ENCODE results near the gene PPA2. TPM values are rescaled to one million over a fixed set of nuclear protein-coding genes. Genes with fewer than 3 reads are reported as not detected.
A peak's percentile ranks its signal among the peaks of the same experiment; 100 is the strongest.
"Not testable (repeated sequence)": the region's sequence is repeated elsewhere in the genome, so short reads cannot be mapped to it uniquely, and the experiment has no call there.

The PPA2 gene
- total RNA-seq, 3 donors from 2014 or later = 78.3 to 130 (median 91.2) TPM

DNA sequence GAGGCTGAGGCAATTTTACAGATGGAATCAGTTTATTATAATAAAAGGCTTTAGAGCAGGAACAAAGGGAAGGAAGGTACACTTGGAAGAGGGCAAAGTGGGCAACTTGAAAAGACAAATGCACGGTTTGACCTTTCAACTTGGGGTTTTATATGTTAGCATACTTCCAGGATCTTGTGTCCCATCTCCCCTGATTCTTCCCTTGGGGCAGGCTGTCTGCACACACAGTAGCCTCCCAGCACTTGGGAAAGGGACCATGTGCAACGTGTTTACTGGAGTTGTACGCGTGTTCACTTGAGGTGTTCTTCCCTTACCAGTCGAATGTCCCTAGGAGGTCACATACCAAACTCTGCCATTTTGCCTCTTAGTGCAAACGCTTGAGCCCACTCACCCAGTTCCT lies 7.3 kb downstream of the PPA2 start:
- DNase-seq (no peak), ATAC-seq (no peak)
- Histone ChIP-seq H3K9me3 (no peaks in the 10 kb centered on the region), H3K4me1 (ENCODE audit: low read depth) (no peaks in the 10 kb centered on the region), H3K4me3 (no peak overlapping the region), H3K36me3 (ENCODE audit: low read depth) (no peaks in the 10 kb centered on the region)
- TF ChIP-seq CTCF (IDR thresholded peaks at IDR 0.05) = no peak
- intact Hi-C loops (cut with DNase I, micrococcal nuclease) = no loop called here

DNA sequence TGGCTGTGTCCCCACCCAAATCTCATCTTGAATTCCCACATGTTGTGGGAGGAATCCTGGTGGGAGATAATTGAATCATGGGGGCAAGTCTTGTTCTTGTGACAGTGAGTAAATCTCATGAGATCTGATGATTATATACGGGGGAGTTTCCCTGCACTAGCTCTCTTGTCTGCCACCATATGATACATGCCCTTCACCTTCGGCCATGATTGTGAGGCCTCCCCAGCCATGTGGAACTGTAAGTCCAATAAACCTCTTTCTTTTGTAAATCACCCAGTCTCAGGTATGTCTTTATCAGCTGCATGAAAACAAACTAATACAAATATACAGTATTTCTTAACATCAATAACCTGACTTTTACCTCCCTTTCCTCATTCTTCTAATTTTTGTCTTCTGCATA lies 9.3 kb downstream of the PPA2 start:
- H3K4me3 ChIP-seq; H3K9me3 ChIP-seq; ATAC-seq; H3K36me3 ChIP-seq (ENCODE audit: low read depth); H3K4me1 ChIP-seq (ENCODE audit: low read depth); DNase-seq; intact Hi-C loops (cut with DNase I, micrococcal nuclease): not testable (repeated sequence)

- Histone ChIP-seq H3K9me3 (no peaks in the 10 kb centered on the region), H3K4me1 (ENCODE audit: low read depth) (no peaks in the 10 kb centered on the region), H3K4me3 (no peak overlapping the region), H3K36me3 (ENCODE audit: low read depth) (no peaks in the 10 kb centered on the region)
- no peak for ATAC-seq
- DNase-seq = no peak
- intact Hi-C loops (cut with DNase I, micrococcal nuclease) = no loop called here
- no peak for TF ChIP-seq CTCF (IDR thresholded peaks at IDR 0.05)
Observed at GRCh38 chr4:105462576-105462975, 11.3 kb downstream of the PPA2 start.

DNA sequence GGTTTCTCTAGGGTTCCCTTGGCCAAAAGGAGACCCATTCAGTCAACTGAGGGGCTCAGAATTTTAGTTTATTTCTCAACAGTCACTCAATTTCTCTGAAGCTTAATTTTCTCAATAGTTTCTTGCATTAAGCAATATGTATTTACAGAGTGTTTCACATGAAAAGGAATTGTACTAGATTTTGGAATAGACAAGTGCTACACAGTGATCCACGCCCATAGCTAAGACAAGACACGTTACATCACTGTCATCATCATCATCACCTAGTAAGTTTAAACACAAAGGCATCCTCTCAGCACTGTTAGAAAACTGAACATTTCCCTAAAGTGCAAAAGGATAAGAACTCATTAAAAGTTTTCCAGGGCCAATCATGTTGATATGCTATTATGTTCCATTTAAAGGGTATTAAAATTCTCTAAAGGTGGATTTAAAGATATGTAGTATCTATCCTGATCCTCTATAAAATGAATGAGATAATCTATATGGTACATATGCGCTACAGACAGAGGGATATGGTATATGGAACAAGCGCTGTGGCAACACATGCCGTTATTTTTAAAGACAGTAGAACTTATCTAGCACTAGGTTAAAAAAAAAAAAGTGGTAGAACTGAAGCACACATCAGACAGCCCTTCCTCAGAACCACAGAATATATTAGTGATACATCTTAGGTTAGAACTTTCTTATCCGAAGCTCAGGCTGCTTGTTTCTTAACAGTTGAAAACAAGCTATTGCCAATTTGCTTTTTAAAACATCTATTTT lies 12.1 kb downstream of the PPA2 start:
- intact Hi-C loops (cut with DNase I, micrococcal nuclease) = no loop called here
- DNase-seq (no peak), ATAC-seq (no peak)
- Histone ChIP-seq H3K9me3 (no peaks in the 10 kb centered on the region), H3K4me1 (ENCODE audit: low read depth) (no peaks in the 10 kb centered on the region), H3K36me3 (ENCODE audit: low read depth) (no peaks in the 10 kb centered on the region), H3K4me3 (no peak overlapping the region)
- no peak for TF ChIP-seq CTCF (IDR thresholded peaks at IDR 0.05)

DNA sequence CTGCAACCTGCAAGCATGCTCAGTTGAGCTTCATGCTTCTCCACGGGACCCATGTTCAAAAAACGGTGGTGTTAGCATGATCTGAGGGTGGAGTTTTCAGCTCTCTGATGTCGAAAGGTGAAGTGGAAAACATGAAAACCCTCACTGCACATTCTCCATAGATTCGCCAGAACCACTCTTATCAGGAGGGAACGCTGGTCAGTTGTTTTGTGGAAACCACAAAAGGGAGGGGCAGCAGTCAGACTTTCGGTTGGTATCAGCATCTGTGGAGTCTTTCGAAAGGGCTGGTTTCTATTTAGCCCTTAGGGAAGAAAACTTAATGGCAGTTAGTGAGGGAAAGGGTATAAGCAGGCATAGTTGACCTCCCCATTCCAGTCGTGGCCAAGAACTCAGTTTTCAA lies 12.6 kb downstream of the PPA2 start:
- H3K36me3 ChIP-seq (ENCODE audit: low read depth) = no peaks in the 10 kb centered on the region
- no peaks in the 10 kb centered on the region for H3K9me3 ChIP-seq
- no peak overlapping the region for H3K4me3 ChIP-seq
- DNase-seq (no peak), ATAC-seq (peak; percentile 10)
- intact Hi-C loops (cut with DNase I, micrococcal nuclease) = no loop called here
- H3K4me1 ChIP-seq (ENCODE audit: low read depth) = no peaks in the 10 kb centered on the region
- no peak for TF ChIP-seq CTCF (IDR thresholded peaks at IDR 0.05)

GRCh38 chr4:105460306-105460705 lies 13.6 kb downstream of the PPA2 start:
- no peaks in the 10 kb centered on the region for H3K9me3 ChIP-seq
- no peaks in the 10 kb centered on the region for H3K4me1 ChIP-seq (ENCODE audit: low read depth)
- intact Hi-C loops (cut with DNase I, micrococcal nuclease) = no loop called here
- ATAC-seq (no peak), DNase-seq (no peak)
- H3K36me3 ChIP-seq (ENCODE audit: low read depth) = no peaks in the 10 kb centered on the region
- H3K4me3 ChIP-seq = no peak overlapping the region
- no peak for TF ChIP-seq CTCF (IDR thresholded peaks at IDR 0.05)

- intact Hi-C loops (cut with DNase I, micrococcal nuclease); H3K36me3 ChIP-seq (ENCODE audit: low read depth); H3K9me3 ChIP-seq; H3K4me3 ChIP-seq; ATAC-seq; H3K4me1 ChIP-seq (ENCODE audit: low read depth); DNase-seq: not testable (repeated sequence)
Observed at GRCh38 chr4:105458541-105458940, 15.3 kb downstream of the PPA2 start.
